Body of pancreas (tissue), 4 donors: ENCODE data around the gene TMEM161B. TPM values are rescaled to one million over a fixed set of nuclear protein-coding genes. Genes with fewer than 3 reads are reported as not detected.

Experiments used
- ATAC-seq: fragments of 150-250 bp; one replicate; pipeline ENCODE4 v1.9.1; 2016
- DNase-seq, 4 donors: peaks; one replicate each; pipeline ENCODE4 v3.0.0-alpha.2; 2019
- H3K27ac ChIP-seq, 4 donors: fragments of 200-600 bp; sonication (generic); 1 replicate in 3 of 4; 2 replicates in 1 of 4; pipeline versions ENCODE4 v1.5.1 to v1.6.1; 2016 to 2019; ENCODE audit warnings: mild to moderate bottlenecking in 1 of 4, mixed read lengths in 1 of 4, moderate library complexity in 1 of 4
- H3K27me3 ChIP-seq, 2 donors: fragments of 200-600 bp; sonication (generic); one replicate each; pipeline ENCODE4 v1.6.0; 2016; ENCODE audit warnings: mild to moderate bottlenecking in 1 of 2
- H3K36me3 ChIP-seq, 2 donors: fragments of 200-600 bp; sonication (generic); replicated peaks in 1 of 2; 2 replicates each; pipeline ENCODE4 v1.5.1; 2016; ENCODE audit warnings: low read depth in 2 of 2; ENCODE audit not compliant: insufficient read depth in 1 of 2
- H3K4me1 ChIP-seq: fragments of 200-600 bp; sonication (generic); one replicate; pipeline ENCODE4 v1.6.0; 2016
- H3K4me3 ChIP-seq, 2 donors: fragments of 200-600 bp; sonication (generic); 1 replicate in 1 of 2; 2 replicates in 1 of 2; pipeline ENCODE4 v1.5.1; 2016 to 2019
- H3K9me3 ChIP-seq, 3 donors: fragments of 200-600 bp; sonication (generic); 1 replicate in 2 of 3; 2 replicates in 1 of 3; pipeline ENCODE4 v1.5.1; 2016
- CTCF ChIP-seq, 7 experiments: fragments of 450-650 bp in 4 of 7; fragments of 200-600 bp in 3 of 7; sonication (generic) in 3 of 7; IDR thresholded peaks; one replicate each; pipeline ENCODE4 v1.5.1; 2016 to 2019; ENCODE audit warnings: antibody characterized with exemption in 7 of 7
- POLR2A ChIP-seq, 3 donors: fragments of 450-650 bp; IDR thresholded peaks; one replicate each; pipeline ENCODE4 v1.6.1; 2016; ENCODE audit warnings: antibody characterized with exemption in 3 of 3, mild to moderate bottlenecking in 2 of 3
- WGBS, 2 donors: methylation state at CpG; one replicate each; pipeline ENCODE4 v1.1.5; 2017; 5-methylcytosine and 5-hydroxymethylcytosine counted together
- intact Hi-C: fragments of 100-400 bp; cut with DNase I; formaldehyde crosslinking; loops from one replicate; pipeline ENCODE4 v1.15.1; 2023
- total RNA-seq, 2 donors: library from RNA; depleted of rRNA; stranded (reverse); fragments of >200 nt; gene quantifications; one replicate each; pipeline ENCODE4 v1.1.0, GENCODE V29; 2016

TMEM161B gene
- total RNA-seq, 2 donors from 2014 or later: 6.9 to 12.2 TPM

GRCh38 chr5:88263349-88263748 lies 5.3 kb downstream of the TMEM161B start:
- H3K4me1 ChIP-seq: peaks cover 25% of the 10 kb centered on the region
- H3K9me3 ChIP-seq: no peaks in the 10 kb centered on the region
- TF ChIP-seq CTCF (IDR thresholded peaks at IDR 0.05) (no peak), POLR2A (IDR thresholded peaks at IDR 0.05) (no peak)
- H3K27ac ChIP-seq: no peak overlapping the region
- 86 to 95% methylated on average over 2 of the region's 2 CpGs for WGBS, 2 donors
- no peaks in the 10 kb centered on the region for H3K27me3 ChIP-seq
- no peak overlapping the region for H3K4me3 ChIP-seq
- H3K36me3 ChIP-seq: no peaks in the 10 kb centered on the region
- ATAC-seq (no peak), DNase-seq (no peak)
- intact Hi-C loops: no loop called here

DNA sequence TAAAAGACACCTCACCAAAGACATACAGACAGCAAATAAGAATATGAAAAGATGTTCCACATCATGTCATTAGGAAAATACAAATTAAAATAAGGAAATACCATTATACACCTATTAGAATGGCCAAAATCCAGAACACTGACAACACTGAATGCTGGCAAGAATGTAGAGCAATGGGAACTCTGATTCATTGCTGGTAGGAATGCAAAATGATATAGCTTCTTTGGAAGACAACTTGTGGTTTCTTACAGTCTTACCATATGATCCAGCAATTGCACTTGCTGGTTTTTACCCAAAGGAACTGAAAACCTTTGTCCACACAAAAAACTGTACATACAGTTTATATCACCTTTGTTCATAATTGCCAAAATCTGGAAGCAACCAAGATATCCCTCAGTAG lies 6.5 kb downstream of the TMEM161B start:
- Histone ChIP-seq H3K4me3 (no peak overlapping the region), H3K27me3 (no peaks in the 10 kb centered on the region), H3K4me1 (peaks cover 14% of the 10 kb centered on the region), H3K27ac (no peak overlapping the region), H3K36me3 (no peaks in the 10 kb centered on the region), H3K9me3 (no peaks in the 10 kb centered on the region)
- intact Hi-C loops: no loop called here
- no peak for TF ChIP-seq CTCF (IDR thresholded peaks at IDR 0.05)
- no peak for TF ChIP-seq POLR2A (IDR thresholded peaks at IDR 0.05)
- DNase-seq: no peak
- ATAC-seq: no peak

- TF ChIP-seq CTCF (IDR thresholded peaks at IDR 0.05) (no peak), POLR2A (IDR thresholded peaks at IDR 0.05) (no peak)
- Histone ChIP-seq H3K27me3 (no peaks in the 10 kb centered on the region), H3K9me3 (no peaks in the 10 kb centered on the region), H3K27ac (no peak overlapping the region), H3K4me1 (peaks cover 8% of the 10 kb centered on the region), H3K4me3 (no peak overlapping the region), H3K36me3 (no peaks in the 10 kb centered on the region)
- no peak for ATAC-seq
- WGBS, 2 donors: 37 to 43% methylated on average over 2 of the region's 2 CpGs
- intact Hi-C loops: no loop called here
- DNase-seq: no peak
These were observed 10.0 kb downstream of the TMEM161B start for GRCh38 chr5:88258636-88259035.

DNA sequence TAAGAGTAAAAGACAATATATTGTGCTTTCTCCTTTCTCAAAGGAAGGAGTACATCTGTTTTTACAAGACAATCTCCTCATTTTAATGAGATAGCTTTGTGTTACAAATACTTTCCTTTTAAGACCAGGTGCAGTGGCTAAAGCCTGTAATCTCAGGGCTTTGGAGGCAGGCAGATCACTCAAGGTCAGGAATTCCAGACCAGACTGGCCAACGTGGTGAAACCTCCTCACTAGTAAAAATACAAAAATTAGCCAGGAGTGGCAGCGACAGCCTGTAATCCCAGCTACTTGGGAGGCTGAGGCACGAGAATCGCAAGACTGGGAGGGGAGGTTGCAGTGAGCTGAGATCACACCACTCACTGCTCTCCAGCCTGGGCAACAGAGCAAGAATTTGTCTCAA lies 11.8 kb downstream of the TMEM161B start:
- intact Hi-C loops: no loop called here
- H3K27ac ChIP-seq: no peak overlapping the region
- no peaks in the 10 kb centered on the region for H3K36me3 ChIP-seq
- H3K27me3 ChIP-seq: no peaks in the 10 kb centered on the region
- no peak for TF ChIP-seq CTCF (IDR thresholded peaks at IDR 0.05)
- no peak for TF ChIP-seq POLR2A (IDR thresholded peaks at IDR 0.05)
- WGBS, 2 donors: 73 to 77% methylated on average over 4 of the region's 4 CpGs
- peak in 1 of 4 donors; percentile 5 for DNase-seq
- no peak overlapping the region for H3K4me3 ChIP-seq
- no peak for ATAC-seq
- H3K9me3 ChIP-seq: no peaks in the 10 kb centered on the region
- H3K4me1 ChIP-seq: peaks cover 8% of the 10 kb centered on the region

- Histone ChIP-seq H3K36me3 (no peaks in the 10 kb centered on the region), H3K9me3 (no peaks in the 10 kb centered on the region), H3K4me1 (peaks cover 8% of the 10 kb centered on the region), H3K27ac (no peak overlapping the region), H3K27me3 (no peaks in the 10 kb centered on the region), H3K4me3 (no peak overlapping the region)
- ATAC-seq (no peak), DNase-seq (no peak)
- intact Hi-C loops: no loop called here
- TF ChIP-seq CTCF (IDR thresholded peaks at IDR 0.05) (no peak), POLR2A (IDR thresholded peaks at IDR 0.05) (no peak)
These were observed 12.6 kb downstream of the TMEM161B start for GRCh38 chr5:88256037-88256436.
